COR-L47 (cell line): ENCODE measurements around the gene RHO.

Experiments
- DNase-seq: peaks from one replicate; lab custom pipeline; 2025; lab: John Stamatoyannopoulos, UW

The RHO gene

DNA sequence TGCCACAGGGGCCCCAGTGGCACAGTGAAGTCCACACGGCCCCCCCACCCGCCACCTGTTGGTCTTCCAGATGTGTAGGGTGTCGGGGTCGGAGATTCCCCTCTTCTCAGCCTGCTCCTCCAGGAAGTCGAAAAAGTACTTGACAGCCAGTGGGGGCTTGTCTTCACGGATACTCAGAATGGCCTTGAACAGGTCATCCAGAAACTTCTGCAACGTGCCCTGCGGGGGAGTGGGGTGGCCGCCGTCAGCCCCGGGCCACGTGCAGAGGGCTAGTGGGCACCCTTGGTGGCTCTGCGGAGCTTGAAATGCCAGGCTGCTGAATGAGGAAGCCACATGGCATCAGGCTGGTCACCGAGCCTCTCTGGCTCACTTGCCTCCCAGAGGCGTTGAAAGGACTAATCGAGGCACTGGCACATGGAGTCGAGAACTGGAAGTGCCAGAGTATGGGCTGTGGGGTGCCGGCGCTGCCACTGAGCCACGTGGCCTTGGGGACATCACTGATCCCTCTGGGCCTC lies 31.2 kb downstream of the RHO start:
- DNase-seq: no peak

DNA sequence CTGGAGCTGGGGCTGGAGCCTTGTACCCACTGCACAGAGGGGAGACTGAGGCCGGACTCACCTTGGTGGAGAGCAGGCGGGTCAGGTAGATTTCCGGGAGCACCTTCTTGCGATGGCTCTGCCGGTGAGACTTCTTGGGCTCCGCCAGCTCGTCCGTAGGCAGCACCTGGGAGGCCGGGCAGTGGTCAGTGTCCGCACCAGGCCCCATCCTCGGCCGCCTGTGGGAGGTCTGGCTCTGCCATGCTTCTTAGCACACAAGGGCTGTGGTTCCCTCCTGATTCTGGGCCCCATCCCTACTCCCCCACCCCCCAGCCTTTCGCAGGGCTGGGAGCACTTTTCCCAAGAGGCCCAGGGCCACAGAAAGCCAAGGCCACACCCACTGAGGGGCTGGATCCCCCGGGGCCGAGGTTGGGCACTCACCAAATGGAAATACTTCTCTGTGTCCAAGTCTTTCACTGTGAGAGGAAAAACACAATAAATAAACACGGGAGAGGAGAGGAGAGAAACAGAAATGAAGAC lies 31.9 kb downstream of the RHO start:
- DNase-seq: no peak

GRCh38 chr3:129560911-129561594 lies 32.6 kb downstream of the RHO start:
- no peak for DNase-seq

DNA sequence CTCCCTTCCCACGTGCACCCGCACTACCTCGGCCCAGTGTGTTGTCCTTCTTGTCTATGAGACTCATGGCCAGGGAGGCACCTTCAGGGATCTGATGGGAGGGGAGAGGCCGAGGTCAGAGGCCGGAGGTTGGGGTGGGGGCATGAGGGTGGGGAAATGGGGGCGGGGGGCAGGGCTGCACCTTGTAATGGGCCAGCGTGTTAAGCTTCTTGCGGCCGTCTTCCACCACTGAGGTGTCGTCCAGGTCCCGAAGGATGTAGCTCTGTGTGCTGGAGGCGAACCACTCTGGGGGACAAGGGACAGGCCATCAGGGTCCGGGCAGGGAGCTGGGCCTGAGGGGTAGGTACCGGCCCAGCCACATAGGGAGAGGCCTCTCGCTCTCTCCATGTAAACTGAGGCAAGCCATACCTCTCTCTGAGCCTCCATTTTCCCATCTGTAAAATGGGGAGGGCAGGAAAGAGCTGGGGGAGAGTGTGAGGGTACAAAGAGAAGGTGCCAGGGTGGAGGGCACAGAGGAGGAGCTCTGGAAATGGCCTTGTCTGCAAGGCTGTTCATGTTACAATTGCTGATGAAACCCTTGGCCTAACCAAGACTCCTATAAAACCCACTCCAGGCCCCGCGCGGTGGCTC lies 33.3 kb downstream of the RHO start:
- DNase-seq: no peak

DNA sequence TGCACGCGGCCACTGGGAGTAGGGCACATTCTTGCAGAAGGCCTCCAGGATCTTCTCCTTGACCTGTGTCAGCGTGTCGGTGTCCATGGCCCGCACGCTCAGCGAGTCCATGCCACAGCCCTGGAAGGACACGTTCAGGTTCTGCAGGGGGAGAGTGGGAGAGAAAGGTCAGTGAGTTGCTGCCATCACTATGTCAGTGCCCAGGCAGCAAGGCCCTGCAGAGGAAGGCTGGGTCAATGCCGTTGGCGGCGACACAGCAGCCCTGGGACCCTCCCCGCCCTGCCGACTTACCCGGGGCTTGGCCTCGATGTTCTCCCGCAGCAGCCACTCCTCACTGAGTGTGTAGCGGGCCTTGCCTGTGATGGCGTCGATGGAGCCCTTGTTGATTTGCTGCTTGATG lies 34.4 kb downstream of the RHO start:
- DNase-seq: no peak

DNA sequence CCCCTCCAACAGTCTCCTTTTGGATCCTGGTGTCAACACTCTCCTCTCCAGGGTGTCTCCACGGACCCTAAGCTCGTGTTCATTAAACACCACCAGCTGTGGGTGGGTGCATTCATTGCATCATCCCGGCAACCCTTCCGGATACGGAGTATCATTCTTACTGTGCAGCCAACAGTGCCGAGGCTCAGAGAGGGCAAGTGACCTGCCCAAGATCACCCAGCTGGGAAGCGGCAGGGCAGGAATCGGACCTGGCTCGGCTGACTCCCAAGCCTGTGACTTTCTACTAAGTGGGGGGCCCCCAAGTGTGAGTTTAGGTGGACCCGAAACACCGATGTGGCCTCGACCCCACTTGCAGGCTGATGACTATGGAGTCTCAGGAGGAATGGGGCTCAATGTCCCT lies 34.9 kb downstream of the RHO start:
- no peak for DNase-seq

DNA sequence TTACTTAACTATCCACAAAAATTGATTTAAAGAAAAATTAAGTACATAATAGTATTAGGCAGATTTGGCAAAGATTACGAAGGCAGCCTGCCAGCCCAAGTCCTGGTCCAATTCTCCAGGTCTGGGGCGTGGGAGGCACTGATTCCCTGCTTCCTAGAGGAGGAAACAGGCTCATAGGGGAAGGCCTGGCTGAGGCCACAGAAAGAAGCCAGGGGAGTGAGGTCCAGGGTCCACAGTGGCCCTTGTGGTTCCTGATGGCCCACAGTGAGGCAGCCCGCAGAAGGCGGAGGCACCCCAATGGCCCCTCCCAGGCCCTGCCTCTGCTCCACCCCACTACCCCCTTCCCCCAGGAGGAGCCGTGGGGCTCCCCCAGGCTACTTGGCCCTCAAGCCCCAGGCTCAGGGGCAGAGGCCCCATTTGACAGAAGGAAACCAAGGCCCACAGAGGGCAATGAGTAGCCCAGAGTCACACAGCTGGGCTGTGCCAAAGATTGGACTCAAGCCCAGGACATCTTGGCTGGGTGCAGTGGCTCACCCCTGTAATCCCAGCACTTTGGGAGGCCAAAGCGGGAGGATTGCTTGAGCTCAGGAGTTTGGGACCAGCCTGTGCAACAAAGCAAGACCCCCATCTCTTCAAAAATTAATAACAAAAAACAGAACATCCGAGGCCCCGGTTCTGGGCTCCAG lies 35.6 kb downstream of the RHO start:
- no peak for DNase-seq

DNA sequence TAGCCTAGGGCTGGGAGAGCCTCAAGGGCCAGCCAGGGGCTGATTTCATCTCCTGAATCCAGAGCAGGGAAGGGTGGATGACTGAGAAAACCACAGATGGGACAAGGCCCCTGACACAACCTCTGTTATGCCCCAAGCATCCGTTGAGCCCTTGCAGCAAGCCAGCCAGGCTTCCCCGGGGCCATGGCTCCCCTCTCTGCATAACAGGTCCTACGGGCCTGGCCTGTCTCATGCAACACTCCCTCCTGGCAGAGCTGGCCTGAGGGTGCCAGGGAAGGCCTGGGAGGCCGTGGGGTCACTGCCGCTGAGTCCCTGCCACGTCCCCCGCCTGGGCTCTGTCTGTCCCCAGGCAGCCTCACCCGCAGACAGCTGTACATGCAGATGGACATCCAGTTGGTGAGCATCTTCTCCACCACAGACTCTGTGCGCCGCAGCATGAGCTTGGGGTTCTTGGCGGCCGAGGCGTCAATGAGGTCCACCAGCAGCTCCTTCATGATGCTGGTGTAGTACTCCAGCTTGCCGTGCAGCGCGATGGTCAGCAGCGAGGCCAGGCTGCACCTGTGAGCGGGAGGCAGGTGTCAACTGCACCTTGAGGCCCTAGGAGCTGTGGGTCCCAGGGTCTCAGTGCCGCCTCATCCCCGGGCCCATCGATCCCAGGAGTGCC lies 36.7 kb downstream of the RHO start:
- no peak for DNase-seq

DNA sequence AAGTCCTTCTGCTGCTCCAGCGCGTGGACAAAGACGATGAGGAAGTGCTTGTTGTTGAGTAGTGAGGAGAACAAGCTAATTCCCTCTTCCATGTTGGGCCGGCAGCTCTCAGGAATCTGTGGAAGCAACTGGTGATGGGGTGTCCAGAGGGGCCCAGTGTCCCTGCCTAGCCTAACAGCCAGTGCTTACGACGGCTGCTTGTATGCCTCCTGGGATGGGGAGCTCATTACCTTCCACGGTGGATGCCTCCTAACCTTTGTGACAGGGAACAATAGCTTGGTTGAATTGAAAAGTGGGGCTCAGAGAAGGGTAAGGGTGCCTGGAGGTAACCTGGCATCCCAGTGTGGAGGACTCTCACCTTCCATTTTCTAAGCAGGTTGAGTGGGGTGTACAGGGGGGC lies 37.5 kb downstream of the RHO start:
- DNase-seq: no peak

DNA sequence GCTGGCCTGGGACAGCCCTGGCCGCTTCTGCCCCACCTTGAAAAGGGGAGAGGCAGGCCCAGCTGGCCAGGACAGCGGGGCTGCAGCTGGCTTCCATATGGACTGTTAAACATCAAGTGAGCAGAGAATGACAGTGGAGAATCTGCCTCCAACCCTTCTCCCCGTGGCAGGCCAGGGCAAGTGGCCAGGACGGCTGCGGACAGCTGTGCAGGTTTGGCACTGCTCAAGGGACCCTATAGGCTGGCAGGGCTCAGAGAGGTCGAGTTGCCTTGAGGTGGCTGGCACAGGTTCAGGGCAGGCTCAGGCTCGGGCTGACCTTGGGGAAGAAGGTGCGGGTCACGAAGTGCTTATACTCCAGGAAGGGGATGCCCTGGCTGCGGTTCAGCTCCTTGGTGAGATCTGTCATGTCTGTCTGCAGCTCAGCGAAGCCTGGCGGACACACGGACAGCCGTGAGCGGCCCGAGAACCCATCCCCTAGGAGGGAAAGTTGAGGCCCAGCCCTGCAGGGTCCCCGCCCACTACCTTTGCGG lies 38.8 kb downstream of the RHO start:
- DNase-seq: no peak

DNA sequence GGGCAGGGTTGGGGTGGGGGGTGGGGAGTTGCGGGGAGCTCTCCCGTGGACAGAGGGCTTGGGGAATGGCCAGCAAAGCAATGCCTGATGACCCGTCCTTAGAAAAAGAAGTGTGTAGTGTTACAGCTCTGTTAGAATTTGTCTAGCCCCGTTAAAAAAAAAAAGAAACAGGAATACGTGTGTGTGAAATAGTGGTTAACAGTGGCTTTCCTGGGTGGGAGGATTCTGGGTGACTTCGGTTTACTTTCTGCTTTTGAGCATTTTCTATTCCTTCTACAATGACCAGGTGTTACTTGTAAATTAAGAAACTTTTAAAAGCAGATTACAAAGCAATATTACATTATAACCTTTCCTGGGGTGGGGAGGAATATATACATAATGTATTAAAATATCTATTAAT lies 39.5 kb downstream of the RHO start:
- DNase-seq: no peak

DNA sequence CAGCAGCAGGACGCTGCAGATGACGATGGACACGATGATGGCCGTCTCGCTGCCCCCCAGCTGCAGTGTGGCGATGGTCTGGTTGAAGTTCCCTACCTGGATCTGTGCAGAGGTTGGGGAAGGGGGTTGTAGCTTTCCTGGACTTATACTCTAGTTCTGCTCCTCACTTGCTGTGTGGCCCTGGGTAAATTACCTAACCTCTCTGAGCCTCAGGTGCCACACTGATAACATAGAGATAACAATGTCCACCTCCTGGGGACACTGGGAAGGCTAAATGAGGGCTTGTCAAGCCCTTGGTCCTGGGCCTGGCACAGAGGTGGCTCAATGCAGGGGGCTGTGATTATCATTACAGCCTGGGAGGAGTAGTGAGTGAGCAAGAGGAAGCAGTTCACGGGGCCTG lies 41.4 kb downstream of the RHO start:
- no peak for DNase-seq

- no peak for DNase-seq
These were observed 43.4 kb downstream of the RHO start for GRCh38 chr3:129571605-129572547.

DNA sequence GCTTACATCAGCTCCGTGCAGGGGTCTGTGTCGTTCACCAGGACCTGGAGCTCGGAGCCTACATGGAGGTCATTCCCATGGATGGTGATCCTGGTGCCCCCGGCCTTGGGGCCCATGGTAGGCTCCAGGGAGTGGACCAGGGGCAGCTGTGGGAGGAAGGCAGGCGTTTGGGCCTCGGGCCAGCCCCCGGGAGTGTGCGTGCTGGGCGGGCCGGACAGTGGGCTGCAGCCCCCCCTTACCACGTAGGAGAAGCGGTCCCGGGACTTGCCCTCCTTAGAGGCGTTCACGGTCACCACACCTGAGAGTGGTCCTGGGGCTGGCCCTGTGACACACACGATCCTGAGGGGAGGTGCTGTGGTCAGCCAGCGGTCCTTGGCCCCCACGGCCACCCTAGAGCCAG lies 44.2 kb downstream of the RHO start:
- DNase-seq: no peak

DNA sequence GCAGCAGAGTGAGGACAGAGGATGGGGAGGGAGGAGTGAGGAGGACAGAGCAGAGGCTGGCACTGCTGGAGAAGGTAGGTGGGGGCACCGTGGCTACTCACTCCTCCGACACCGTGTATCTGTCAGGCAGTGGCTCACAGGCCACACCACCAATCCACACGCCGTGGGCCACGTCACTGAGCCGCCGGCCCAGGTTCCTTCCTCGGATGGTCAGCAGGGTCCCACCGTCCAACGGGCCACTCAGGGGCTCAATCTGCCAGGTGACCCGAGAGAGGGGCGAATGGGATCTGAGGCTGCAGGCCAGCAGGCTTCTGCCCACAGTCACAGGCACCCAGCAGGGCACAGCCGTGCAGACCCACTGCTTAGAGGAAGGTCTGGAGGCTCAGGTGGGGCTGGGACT lies 45.1 kb downstream of the RHO start:
- DNase-seq: no peak

DNA sequence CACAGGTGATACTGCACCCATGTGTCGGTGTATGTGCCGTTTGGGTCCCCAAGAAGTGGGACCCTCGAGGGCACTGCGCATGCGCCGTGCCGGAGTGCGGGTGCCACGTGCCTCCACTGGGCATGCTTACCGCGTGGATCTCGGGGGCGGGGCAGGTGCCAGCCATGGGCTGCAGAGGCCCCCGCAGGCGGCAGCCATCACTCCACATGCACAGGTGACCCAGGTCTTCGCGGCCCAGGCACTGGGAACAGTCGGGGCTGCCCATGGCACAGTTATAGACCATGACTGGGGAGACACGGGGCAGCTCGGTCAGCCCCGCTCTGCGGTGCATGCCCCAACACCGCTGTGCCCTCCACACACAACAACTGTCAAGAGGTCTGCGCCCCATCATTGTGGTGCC lies 45.8 kb downstream of the RHO start:
- no peak for DNase-seq

DNA sequence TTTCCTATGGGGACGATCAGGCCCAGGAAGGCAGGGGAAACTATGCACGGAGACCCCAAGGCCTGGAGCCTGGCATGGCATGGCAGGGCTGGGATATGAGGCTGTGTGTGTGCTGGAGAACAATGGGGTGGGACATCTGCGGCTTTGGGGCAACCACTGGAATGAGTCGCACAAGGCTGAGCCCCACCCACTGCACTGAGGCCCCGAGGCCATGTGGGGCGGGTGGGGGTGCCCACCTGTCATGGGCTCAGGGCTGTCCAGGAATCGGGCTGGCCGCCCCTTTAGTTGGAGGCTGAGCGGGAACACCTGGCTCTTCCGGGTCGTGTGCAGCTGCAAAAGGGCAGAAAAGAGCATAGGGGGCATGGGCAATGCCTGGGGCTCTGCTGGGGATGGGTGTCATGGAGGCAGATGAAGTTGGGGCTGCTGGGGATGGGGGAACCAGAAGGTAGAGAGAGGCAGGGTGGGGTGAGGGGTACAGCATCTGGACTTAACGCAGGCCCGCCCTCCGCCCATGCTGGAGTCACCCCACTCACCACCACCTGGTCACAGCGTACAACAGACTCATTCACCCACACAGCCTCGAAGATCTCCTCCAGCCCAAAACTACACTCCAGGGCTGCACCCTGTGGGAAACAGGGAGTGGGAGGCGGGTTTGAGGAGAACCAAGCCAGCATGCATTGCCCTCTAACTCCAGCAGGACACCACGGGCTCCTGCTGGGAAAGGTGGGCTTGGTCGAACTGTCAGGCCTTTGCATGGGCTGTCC lies 47.0 kb downstream of the RHO start:
- no peak for DNase-seq

DNA sequence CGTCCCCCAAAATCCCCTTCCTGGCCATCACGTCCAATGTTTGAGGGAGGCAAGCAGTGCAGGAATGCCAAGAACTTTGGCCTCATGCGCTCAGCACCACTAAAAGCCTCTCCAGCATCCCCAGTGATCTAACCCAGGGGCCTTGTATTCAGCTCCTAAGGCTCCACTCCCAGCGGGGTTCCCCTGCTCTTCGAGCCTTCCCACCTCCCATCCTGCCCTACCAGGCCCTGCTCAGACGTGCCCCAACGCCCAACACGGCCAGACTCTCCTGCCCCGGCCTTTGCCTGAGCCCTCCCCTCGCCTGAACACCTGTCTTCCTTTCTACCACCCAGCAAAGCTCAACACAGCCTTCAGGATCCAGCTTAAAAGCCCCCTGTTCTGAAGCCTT lies 47.6 kb downstream of the RHO start:
- DNase-seq: no peak

DNA sequence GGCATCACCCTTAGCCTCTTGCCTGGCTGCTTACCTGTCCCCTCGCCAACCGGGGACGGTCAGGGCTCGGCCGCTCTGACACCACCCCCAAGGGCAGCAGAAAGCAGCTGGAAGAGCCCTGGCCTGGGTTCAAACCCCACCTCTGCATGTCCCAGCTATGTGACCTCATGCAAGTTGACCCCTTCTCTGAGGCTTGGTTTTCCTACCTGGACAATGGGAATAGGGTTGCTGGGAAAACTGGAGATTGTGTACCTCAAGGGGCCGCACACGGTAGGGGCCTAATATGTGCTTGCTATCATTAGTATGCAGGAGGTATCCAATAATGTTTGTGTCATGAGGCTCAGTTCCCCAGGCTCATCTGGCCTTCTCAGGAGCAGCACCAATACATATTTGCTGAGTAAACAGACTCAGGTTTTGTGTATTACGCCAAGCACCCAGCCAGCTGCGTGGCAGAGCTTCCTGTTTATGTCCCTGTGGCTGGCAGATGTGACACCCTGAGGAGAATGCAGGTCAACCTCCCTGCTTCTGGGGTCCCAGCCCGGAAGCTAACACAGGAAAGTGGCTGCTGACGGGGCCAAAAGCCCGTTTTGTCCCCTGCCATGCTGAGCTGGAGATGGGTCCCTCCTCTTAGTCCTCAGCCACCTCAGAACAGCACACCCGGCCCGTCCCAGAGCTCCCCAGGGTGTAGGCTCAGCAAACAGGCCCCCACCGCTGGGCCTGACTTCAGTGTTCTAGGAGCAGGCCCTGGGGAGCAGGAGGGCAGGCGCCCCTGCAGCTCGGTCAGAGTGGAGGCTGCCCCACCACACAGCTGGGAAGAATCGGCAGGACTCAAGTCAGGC lies 48.3 kb downstream of the RHO start:
- DNase-seq: peak; percentile 85

- peak; percentile 47 for DNase-seq
These were observed 48.9 kb downstream of the RHO start for GRCh38 chr3:129577366-129577765.
